Measurements from ENCODE around the gene COL25A1. TPM values are rescaled to one million over a fixed set of nuclear protein-coding genes. Genes with fewer than 3 reads are reported as not detected.

Gene COL25A1
- total RNA-seq, 1 donor from 2014 or later: 4.3 TPM

- TF ChIP-seq, protein P1, sequence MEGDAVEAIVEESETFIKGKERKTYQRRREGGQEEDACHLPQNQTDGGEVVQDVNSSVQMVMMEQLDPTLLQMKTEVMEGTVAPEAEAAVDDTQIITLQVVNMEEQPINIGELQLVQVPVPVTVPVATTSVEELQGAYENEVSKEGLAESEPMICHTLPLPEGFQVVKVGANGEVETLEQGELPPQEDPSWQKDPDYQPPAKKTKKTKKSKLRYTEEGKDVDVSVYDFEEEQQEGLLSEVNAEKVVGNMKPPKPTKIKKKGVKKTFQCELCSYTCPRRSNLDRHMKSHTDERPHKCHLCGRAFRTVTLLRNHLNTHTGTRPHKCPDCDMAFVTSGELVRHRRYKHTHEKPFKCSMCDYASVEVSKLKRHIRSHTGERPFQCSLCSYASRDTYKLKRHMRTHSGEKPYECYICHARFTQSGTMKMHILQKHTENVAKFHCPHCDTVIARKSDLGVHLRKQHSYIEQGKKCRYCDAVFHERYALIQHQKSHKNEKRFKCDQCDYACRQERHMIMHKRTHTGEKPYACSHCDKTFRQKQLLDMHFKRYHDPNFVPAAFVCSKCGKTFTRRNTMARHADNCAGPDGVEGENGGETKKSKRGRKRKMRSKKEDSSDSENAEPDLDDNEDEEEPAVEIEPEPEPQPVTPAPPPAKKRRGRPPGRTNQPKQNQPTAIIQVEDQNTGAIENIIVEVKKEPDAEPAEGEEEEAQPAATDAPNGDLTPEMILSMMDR (IDR thresholded peaks at IDR 0.05; ENCODE audit: insufficient read depth, low read length, poor library complexity, severe bottlenecking): no peak
- no peaks in the 10 kb centered on the region for H3K27me3 ChIP-seq (ENCODE audit: control insufficient read depth, insufficient read depth, low read length)
- no peak overlapping the region for H3K4me3 ChIP-seq (ENCODE audit: low read depth, low read length)
- no peaks in the 10 kb centered on the region for H3K36me3 ChIP-seq (ENCODE audit: control insufficient read depth, insufficient read depth, low read length)
- no peak for DNase-seq (ENCODE audit: low read depth)
These were observed 472.4 kb downstream of the COL25A1 start for GRCh38 chr4:108829966-108830492.

- TF ChIP-seq, protein P1 (IDR thresholded peaks at IDR 0.05; ENCODE audit: insufficient read depth, low read length, poor library complexity, severe bottlenecking): no peak
- Histone ChIP-seq H3K4me3 (ENCODE audit: low read depth, low read length) (no peak overlapping the region), H3K36me3 (ENCODE audit: control insufficient read depth, insufficient read depth, low read length) (no peaks in the 10 kb centered on the region), H3K27me3 (ENCODE audit: control insufficient read depth, insufficient read depth, low read length) (no peaks in the 10 kb centered on the region)
- no peak for DNase-seq (ENCODE audit: low read depth)
These were observed 473.8 kb downstream of the COL25A1 start for GRCh38 chr4:108828620-108829019.

GRCh38 chr4:108825737-108826136 lies 476.7 kb downstream of the COL25A1 start:
- TF ChIP-seq, protein P1 (IDR thresholded peaks at IDR 0.05; ENCODE audit: insufficient read depth, low read length, poor library complexity, severe bottlenecking): no peak
- Histone ChIP-seq H3K4me3 (ENCODE audit: low read depth, low read length) (no peak overlapping the region), H3K27me3 (ENCODE audit: control insufficient read depth, insufficient read depth, low read length) (no peaks in the 10 kb centered on the region), H3K36me3 (ENCODE audit: control insufficient read depth, insufficient read depth, low read length) (no peaks in the 10 kb centered on the region)
- DNase-seq (ENCODE audit: low read depth): no peak

DNA sequence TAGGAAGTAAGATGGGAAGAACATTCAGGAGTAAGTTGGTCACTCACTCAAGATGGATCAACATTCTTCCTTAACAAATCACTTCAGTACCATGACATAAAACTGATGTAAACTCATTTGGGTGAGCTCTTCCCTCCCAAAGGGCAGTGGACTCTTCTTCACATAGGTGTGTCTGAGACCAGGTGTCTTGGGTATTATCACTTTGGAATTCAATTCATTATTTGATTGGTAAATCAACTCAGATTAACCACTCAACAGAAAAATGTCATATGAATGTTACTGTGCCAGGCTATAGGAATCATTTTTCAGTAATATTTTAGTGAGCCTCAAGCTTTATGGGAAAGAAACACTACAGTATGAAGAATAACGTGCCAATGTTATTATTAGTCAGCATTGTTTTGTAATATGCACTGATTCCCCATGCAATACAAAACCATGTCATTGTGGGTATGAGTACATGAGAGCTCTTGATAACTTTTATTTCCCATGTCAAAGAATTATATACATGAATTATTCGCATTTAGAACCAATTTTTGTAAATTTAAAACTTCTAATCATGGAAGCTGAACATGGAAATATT lies 481.0 kb downstream of the COL25A1 start:
- TF ChIP-seq, protein P1 (IDR thresholded peaks at IDR 0.05; ENCODE audit: insufficient read depth, low read length, poor library complexity, severe bottlenecking): no peak
- Histone ChIP-seq H3K27me3 (ENCODE audit: control insufficient read depth, insufficient read depth, low read length) (no peaks in the 10 kb centered on the region), H3K36me3 (ENCODE audit: control insufficient read depth, insufficient read depth, low read length) (no peaks in the 10 kb centered on the region), H3K4me3 (ENCODE audit: low read depth, low read length) (no peak overlapping the region)
- no peak for DNase-seq (ENCODE audit: low read depth)

DNA sequence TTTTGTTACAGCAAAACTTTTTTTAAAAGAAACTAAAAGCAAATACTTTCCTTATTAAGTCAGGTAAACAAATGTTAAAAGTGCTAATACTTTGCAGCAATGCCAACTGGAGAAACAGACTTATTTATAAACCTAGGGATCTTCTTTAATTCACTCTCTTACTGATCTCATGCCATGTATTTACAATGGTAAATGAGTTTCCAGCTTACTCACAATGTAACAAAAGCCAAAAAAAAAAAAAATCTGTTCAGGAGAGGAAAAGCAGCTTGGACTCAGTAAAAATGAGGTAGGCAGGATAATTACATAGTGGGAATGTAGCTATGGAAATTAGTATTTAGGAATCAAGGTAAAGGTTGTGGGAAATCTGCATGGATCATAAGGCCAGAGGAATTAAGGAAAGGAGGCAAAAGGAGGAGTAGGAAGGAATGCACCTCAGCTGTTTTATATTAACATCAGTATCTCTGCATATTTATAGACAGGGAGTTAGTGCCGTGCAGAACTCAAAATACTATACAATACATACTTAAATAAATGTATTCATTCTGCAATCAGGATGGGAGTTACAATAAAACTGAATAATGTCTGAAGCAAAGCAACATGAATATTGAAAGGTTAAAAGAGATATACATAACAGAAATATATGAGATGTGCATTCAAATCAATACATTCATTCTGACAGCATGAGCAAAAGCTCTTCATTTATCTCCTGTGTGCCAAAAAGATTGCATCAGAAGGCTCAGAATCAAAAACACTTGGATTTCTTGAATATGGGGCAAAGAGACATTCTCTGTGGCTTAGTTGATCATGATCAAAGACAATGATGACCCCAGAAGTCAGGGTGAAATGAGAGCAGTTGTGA lies 481.7 kb downstream of the COL25A1 start:
- TF ChIP-seq, protein P1 (IDR thresholded peaks at IDR 0.05; ENCODE audit: insufficient read depth, low read length, poor library complexity, severe bottlenecking): no peak
- Histone ChIP-seq H3K4me3 (ENCODE audit: low read depth, low read length) (no peak overlapping the region), H3K27me3 (ENCODE audit: control insufficient read depth, insufficient read depth, low read length) (no peaks in the 10 kb centered on the region), H3K36me3 (ENCODE audit: control insufficient read depth, insufficient read depth, low read length) (no peaks in the 10 kb centered on the region)
- DNase-seq (ENCODE audit: low read depth): no peak
